ENCODE data around the gene FAM169A. TPM values are rescaled to one million over a fixed set of nuclear protein-coding genes. Genes with fewer than 3 reads are reported as not detected.

The FAM169A gene
- total RNA-seq, 5 donors from 2014 or later (not counting 1 experiment from before 2014, with no cell fraction given), result 12.5 to 15.9 (median 12.6) TPM

GRCh38 chr5:74822288-74822687 lies 43.9 kb downstream of the FAM169A start:
- Mint-ChIP-seq H3K4me1 (peaks cover 0 to 3% (median 1%) of the 10 kb centered on the region in 3 donors), H3K27me3 (no peaks in the 10 kb centered on the region), H3K27ac (no peak overlapping the region), H3K36me3 (peaks cover 25% of the 10 kb centered on the region), H3K9me3 (no peaks in the 10 kb centered on the region), H3K4me3 (no peak overlapping the region)
- ATAC-seq (replicated peaks in 1 of 4) (no peak), DNase-seq (no peak)
- H3K36me3 ChIP-seq (ENCODE audit: control insufficient read depth in 2 of 2, extremely low read depth in 1 of 2, insufficient read depth in 1 of 2, low read length in 1 of 2), result no peaks in the 10 kb centered on the region
- no peaks in the 10 kb centered on the region for H3K27me3 ChIP-seq (replicated peaks in 1 of 2; ENCODE audit: control insufficient read depth in 2 of 2, extremely low read depth in 1 of 2, insufficient read depth in 2 of 2, low read length in 1 of 2)
- no peak overlapping the region for H3K4me3 ChIP-seq (ENCODE audit: control insufficient read depth in 1 of 2, extremely low read depth in 1 of 2, low read length in 1 of 2)
- CTCF ChIA-PET, result no interaction called here
- H3K4me1 ChIP-seq (ENCODE audit: control insufficient read depth in 1 of 2, extremely low read depth in 1 of 2, insufficient read depth in 2 of 2, low read length in 2 of 2), result no peaks in the 10 kb centered on the region
- WGBS (ENCODE audit: insufficient coverage), result 90% methylated on average over 1 of the region's 1 CpG
- H3K27ac ChIP-seq (ENCODE audit: low read length), result no peak overlapping the region
- no peaks in the 10 kb centered on the region for H3K9me3 ChIP-seq
- POLR2A ChIA-PET, result no interaction called here

GRCh38 chr5:74816875-74817274 lies 49.3 kb downstream of the FAM169A start:
- Mint-ChIP-seq H3K4me3 (no peak overlapping the region), H3K27me3 (no peaks in the 10 kb centered on the region), H3K36me3 (peaks cover 22% of the 10 kb centered on the region), H3K27ac (peak overlapping the region; percentile 9 to 37), H3K4me1 (peaks cover 0 to 7% (median 6%) of the 10 kb centered on the region in 3 donors), H3K9me3 (no peaks in the 10 kb centered on the region)
- DNase-seq (no peak), ATAC-seq (replicated peaks in 1 of 4) (no peak)
- ChIA-PET POLR2A (no interaction called here), CTCF (no interaction called here)
- H3K4me3 ChIP-seq (ENCODE audit: control insufficient read depth in 1 of 2, extremely low read depth in 1 of 2, low read length in 1 of 2), result no peak overlapping the region
- H3K36me3 ChIP-seq (ENCODE audit: control insufficient read depth in 2 of 2, extremely low read depth in 1 of 2, insufficient read depth in 1 of 2, low read length in 1 of 2), result peaks cover 0 to 6% of the 10 kb centered on the region in 2 donors
- no peaks in the 10 kb centered on the region for H3K9me3 ChIP-seq
- WGBS (ENCODE audit: insufficient coverage), result no CpG with 5 or more reads among the region's 1 CpG
- no peaks in the 10 kb centered on the region for H3K4me1 ChIP-seq (ENCODE audit: control insufficient read depth in 1 of 2, extremely low read depth in 1 of 2, insufficient read depth in 2 of 2, low read length in 2 of 2)
- H3K27me3 ChIP-seq (replicated peaks in 1 of 2; ENCODE audit: control insufficient read depth in 2 of 2, extremely low read depth in 1 of 2, insufficient read depth in 2 of 2, low read length in 1 of 2), result no peaks in the 10 kb centered on the region
- H3K27ac ChIP-seq (ENCODE audit: low read length), result no peak overlapping the region

GRCh38 chr5:74810915-74811314 lies 55.3 kb downstream of the FAM169A start:
- Histone ChIP-seq H3K36me3 (ENCODE audit: control insufficient read depth in 2 of 2, extremely low read depth in 1 of 2, insufficient read depth in 1 of 2, low read length in 1 of 2) (peaks cover 0 to 6% of the 10 kb centered on the region in 2 donors), H3K9me3 (no peaks in the 10 kb centered on the region), H3K27ac (ENCODE audit: low read length) (no peak overlapping the region), H3K27me3 (replicated peaks in 1 of 2; ENCODE audit: control insufficient read depth in 2 of 2, extremely low read depth in 1 of 2, insufficient read depth in 2 of 2, low read length in 1 of 2) (no peaks in the 10 kb centered on the region), H3K4me1 (ENCODE audit: control insufficient read depth in 1 of 2, extremely low read depth in 1 of 2, insufficient read depth in 2 of 2, low read length in 2 of 2) (no peaks in the 10 kb centered on the region), H3K4me3 (ENCODE audit: control insufficient read depth in 1 of 2, extremely low read depth in 1 of 2, low read length in 1 of 2) (no peak overlapping the region)
- POLR2A ChIA-PET, result interaction anchor here in 1 of 2 donors (0.7 kb wide), 1 partner anchor 52 kb away, joined by 16 read pairs; no protein-coding TSS in a partner anchor
- H3K27ac Mint-ChIP-seq, result no peak overlapping the region
- H3K4me1 Mint-ChIP-seq, result no peaks in the 10 kb centered on the region
- ATAC-seq (replicated peaks in 1 of 4), result no peak
- no peak overlapping the region for H3K4me3 Mint-ChIP-seq
- H3K9me3 Mint-ChIP-seq, result no peaks in the 10 kb centered on the region
- DNase-seq, result no peak
- CTCF ChIA-PET, result no interaction called here
- peaks cover 19% of the 10 kb centered on the region for H3K36me3 Mint-ChIP-seq
- H3K27me3 Mint-ChIP-seq, result no peaks in the 10 kb centered on the region
- WGBS (ENCODE audit: insufficient coverage), result 70% methylated on average over 2 of the region's 4 CpGs

- Mint-ChIP-seq H3K9me3 (no peaks in the 10 kb centered on the region), H3K27ac (peak overlapping the region in 1 of 2 donors; percentile 46), H3K27me3 (no peaks in the 10 kb centered on the region), H3K4me1 (no peaks in the 10 kb centered on the region), H3K4me3 (no peak overlapping the region), H3K36me3 (peaks cover 18% of the 10 kb centered on the region)
- ChIA-PET CTCF (no interaction called here), POLR2A (no interaction called here)
- H3K9me3 ChIP-seq, result no peaks in the 10 kb centered on the region
- no peak overlapping the region for H3K4me3 ChIP-seq (ENCODE audit: control insufficient read depth in 1 of 2, extremely low read depth in 1 of 2, low read length in 1 of 2)
- H3K27ac ChIP-seq (ENCODE audit: low read length), result no peak overlapping the region
- H3K4me1 ChIP-seq (ENCODE audit: control insufficient read depth in 1 of 2, extremely low read depth in 1 of 2, insufficient read depth in 2 of 2, low read length in 2 of 2), result no peaks in the 10 kb centered on the region
- H3K36me3 ChIP-seq (ENCODE audit: control insufficient read depth in 2 of 2, extremely low read depth in 1 of 2, insufficient read depth in 1 of 2, low read length in 1 of 2), result peaks cover 0 to 18% of the 10 kb centered on the region in 2 donors
- DNase-seq, result no peak
- no peak for ATAC-seq (replicated peaks in 1 of 4)
- H3K27me3 ChIP-seq (replicated peaks in 1 of 2; ENCODE audit: control insufficient read depth in 2 of 2, extremely low read depth in 1 of 2, insufficient read depth in 2 of 2, low read length in 1 of 2), result no peaks in the 10 kb centered on the region
- WGBS (ENCODE audit: insufficient coverage), result 63% methylated on average over 1 of the region's 1 CpG
These were observed 64.2 kb downstream of the FAM169A start for GRCh38 chr5:74801941-74802340.

GRCh38 chr5:74801197-74801596 lies 65.0 kb downstream of the FAM169A start:
- DNase-seq (no peak), ATAC-seq (replicated peaks in 1 of 4) (no peak)
- Histone ChIP-seq H3K27me3 (replicated peaks in 1 of 2; ENCODE audit: control insufficient read depth in 2 of 2, extremely low read depth in 1 of 2, insufficient read depth in 2 of 2, low read length in 1 of 2) (no peaks in the 10 kb centered on the region), H3K36me3 (ENCODE audit: control insufficient read depth in 2 of 2, extremely low read depth in 1 of 2, insufficient read depth in 1 of 2, low read length in 1 of 2) (peaks cover 0 to 20% of the 10 kb centered on the region in 2 donors), H3K4me1 (ENCODE audit: control insufficient read depth in 1 of 2, extremely low read depth in 1 of 2, insufficient read depth in 2 of 2, low read length in 2 of 2) (no peaks in the 10 kb centered on the region), H3K27ac (ENCODE audit: low read length) (no peak overlapping the region), H3K4me3 (ENCODE audit: control insufficient read depth in 1 of 2, extremely low read depth in 1 of 2, low read length in 1 of 2) (no peak overlapping the region), H3K9me3 (no peaks in the 10 kb centered on the region)
- POLR2A ChIA-PET, result no interaction called here
- Mint-ChIP-seq H3K27me3 (no peaks in the 10 kb centered on the region), H3K4me3 (no peak overlapping the region), H3K27ac (no peak overlapping the region), H3K4me1 (no peaks in the 10 kb centered on the region), H3K36me3 (peaks cover 20% of the 10 kb centered on the region), H3K9me3 (no peaks in the 10 kb centered on the region)
- CTCF ChIA-PET, result no interaction called here
- WGBS (ENCODE audit: insufficient coverage), result 100% methylated on average over 1 of the region's 3 CpGs

GRCh38 chr5:74798977-74799911 lies 66.9 kb downstream of the FAM169A start:
- CTCF ChIA-PET, result interaction anchor here in 1 of 2 donors (0.7 kb wide), 1 partner anchor 118 kb away, joined by 3 read pairs; no protein-coding TSS in a partner anchor

More at GRCh38 chr5:74798977-74799911, 66.9 kb downstream of the FAM169A start:
- Histone ChIP-seq H3K9me3 (no peaks in the 10 kb centered on the region), H3K4me3 (ENCODE audit: control insufficient read depth in 1 of 2, extremely low read depth in 1 of 2, low read length in 1 of 2) (no peak overlapping the region), H3K4me1 (ENCODE audit: control insufficient read depth in 1 of 2, extremely low read depth in 1 of 2, insufficient read depth in 2 of 2, low read length in 2 of 2) (no peaks in the 10 kb centered on the region), H3K27ac (ENCODE audit: low read length) (no peak overlapping the region), H3K27me3 (replicated peaks in 1 of 2; ENCODE audit: control insufficient read depth in 2 of 2, extremely low read depth in 1 of 2, insufficient read depth in 2 of 2, low read length in 1 of 2) (no peaks in the 10 kb centered on the region), H3K36me3 (ENCODE audit: control insufficient read depth in 2 of 2, extremely low read depth in 1 of 2, insufficient read depth in 1 of 2, low read length in 1 of 2) (peaks cover 0 to 19% of the 10 kb centered on the region in 2 donors)
- Mint-ChIP-seq H3K9me3 (no peaks in the 10 kb centered on the region), H3K4me1 (no peaks in the 10 kb centered on the region), H3K36me3 (peaks cover 29% of the 10 kb centered on the region), H3K4me3 (no peak overlapping the region), H3K27me3 (no peaks in the 10 kb centered on the region), H3K27ac (no peak overlapping the region)
- DNase-seq, result no peak
- POLR2A ChIA-PET, result interaction anchor here in 1 of 2 donors (0.8 kb wide), 1 partner anchor 42 kb away, joined by 4 read pairs; no protein-coding TSS in a partner anchor
- ATAC-seq (replicated peaks in 1 of 4), result no peak
- WGBS (ENCODE audit: insufficient coverage), result 88% methylated on average over 21 of the region's 21 CpGs
